Measurements from ENCODE around the gene HMGXB4. TPM values are rescaled to one million over a fixed set of nuclear protein-coding genes. Genes with fewer than 3 reads are reported as not detected.
"Not testable (repeated sequence)": the region's sequence is repeated elsewhere in the genome, so short reads cannot be mapped to it uniquely, and the experiment has no call there.

Gene HMGXB4
- total RNA-seq, 3 donors from 2014 or later (not counting 1 experiment from before 2014, with no cell fraction given) = 40.4 to 46.1 (median 40.7) TPM

DNA sequence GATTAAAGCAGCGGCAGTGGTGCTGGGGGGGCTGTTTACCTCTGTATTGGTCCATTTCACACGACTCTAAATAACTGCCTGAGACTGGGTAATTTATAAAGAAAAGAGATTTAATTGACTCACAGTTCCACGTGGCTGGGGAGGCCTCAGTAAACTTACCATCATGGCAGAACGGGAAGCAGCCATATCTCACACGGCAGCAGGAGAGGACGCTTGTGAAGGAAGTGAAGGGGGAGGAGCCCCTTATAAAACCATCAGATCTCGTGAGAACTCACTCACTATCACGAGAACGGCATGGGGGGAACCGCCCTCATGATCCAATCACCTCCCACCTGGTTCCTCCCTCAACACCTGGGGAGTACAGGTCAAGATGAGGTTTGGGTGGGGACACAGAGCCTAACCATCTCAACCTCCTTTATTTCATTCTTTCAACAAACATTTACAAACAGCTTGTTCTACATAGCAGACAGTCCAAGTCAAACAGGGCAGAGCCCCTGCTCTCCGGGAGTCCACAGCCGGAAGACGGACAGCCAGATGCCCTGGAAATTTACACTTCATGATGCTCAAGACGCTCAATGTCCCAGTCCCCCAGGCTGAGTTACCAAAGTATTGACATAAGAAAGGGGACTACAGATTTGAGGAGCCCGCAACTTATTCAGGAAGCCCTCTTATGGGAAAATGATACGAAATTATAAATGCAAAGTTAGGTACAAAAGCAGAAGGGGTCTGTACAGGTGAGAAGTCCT, 26.3 kb upstream of the HMGXB4 start:
- H3K27ac ChIP-seq (ENCODE audit: low read length) = no peak overlapping the region
- Mint-ChIP-seq H3K9me3 (no peaks in the 10 kb centered on the region), H3K36me3 (no peaks in the 10 kb centered on the region), H3K4me3 (no peak overlapping the region), H3K27ac (no peak overlapping the region), H3K4me1 (no peaks in the 10 kb centered on the region), H3K27me3 (ENCODE audit: low read depth in 2 of 2) (peaks cover 24 to 47% of the 10 kb centered on the region in 2 donors)
- H3K9me3 ChIP-seq (ENCODE audit: control insufficient read depth, insufficient read depth, low read length) = no peaks in the 10 kb centered on the region
- H3K4me3 ChIP-seq (ENCODE audit: low read length) = no peak overlapping the region
- H3K4me1 ChIP-seq (ENCODE audit: control insufficient read depth, insufficient read depth, low read length) = no peaks in the 10 kb centered on the region
- 70% methylated on average over 13 of the region's 16 CpGs for WGBS (ENCODE audit: insufficient coverage)
- TF ChIP-seq, protein P1, sequence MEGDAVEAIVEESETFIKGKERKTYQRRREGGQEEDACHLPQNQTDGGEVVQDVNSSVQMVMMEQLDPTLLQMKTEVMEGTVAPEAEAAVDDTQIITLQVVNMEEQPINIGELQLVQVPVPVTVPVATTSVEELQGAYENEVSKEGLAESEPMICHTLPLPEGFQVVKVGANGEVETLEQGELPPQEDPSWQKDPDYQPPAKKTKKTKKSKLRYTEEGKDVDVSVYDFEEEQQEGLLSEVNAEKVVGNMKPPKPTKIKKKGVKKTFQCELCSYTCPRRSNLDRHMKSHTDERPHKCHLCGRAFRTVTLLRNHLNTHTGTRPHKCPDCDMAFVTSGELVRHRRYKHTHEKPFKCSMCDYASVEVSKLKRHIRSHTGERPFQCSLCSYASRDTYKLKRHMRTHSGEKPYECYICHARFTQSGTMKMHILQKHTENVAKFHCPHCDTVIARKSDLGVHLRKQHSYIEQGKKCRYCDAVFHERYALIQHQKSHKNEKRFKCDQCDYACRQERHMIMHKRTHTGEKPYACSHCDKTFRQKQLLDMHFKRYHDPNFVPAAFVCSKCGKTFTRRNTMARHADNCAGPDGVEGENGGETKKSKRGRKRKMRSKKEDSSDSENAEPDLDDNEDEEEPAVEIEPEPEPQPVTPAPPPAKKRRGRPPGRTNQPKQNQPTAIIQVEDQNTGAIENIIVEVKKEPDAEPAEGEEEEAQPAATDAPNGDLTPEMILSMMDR (IDR thresholded peaks at IDR 0.05) = no peak
- no peak for DNase-seq
- H3K36me3 ChIP-seq (ENCODE audit: control insufficient read depth, insufficient read depth, low read length) = no peaks in the 10 kb centered on the region
- ATAC-seq = no peak
- no peaks in the 10 kb centered on the region for H3K27me3 ChIP-seq (ENCODE audit: control insufficient read depth, insufficient read depth, low read length)
- intact Hi-C loops (cut with micrococcal nuclease) = no loop called here

DNA sequence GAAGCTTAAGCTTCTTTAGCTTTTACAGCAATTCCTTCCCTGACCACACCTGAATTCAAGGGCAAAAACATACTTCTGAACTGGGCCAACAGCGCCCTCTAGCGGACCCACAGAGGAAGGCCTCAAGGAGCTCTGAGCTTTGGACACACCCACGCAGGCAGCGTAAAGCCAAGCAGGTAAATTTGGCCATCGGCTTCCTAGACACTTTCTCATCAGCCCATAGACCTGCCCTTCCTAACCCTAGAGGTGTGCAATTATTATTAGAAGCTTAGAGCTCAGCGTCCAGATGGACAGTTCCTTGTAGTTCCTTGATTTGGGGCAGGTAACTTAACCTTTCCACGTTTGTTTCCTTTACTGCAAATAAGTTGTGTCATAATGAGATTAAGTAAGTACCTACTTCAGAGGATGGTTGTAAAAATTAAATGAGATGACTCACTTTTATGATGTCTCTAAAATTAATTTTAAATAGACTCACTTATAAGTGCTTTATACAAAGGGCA, 25.7 kb upstream of the HMGXB4 start:
- H3K27me3 Mint-ChIP-seq (ENCODE audit: low read depth in 2 of 2) = peaks cover 28 to 49% of the 10 kb centered on the region in 2 donors

DNA sequence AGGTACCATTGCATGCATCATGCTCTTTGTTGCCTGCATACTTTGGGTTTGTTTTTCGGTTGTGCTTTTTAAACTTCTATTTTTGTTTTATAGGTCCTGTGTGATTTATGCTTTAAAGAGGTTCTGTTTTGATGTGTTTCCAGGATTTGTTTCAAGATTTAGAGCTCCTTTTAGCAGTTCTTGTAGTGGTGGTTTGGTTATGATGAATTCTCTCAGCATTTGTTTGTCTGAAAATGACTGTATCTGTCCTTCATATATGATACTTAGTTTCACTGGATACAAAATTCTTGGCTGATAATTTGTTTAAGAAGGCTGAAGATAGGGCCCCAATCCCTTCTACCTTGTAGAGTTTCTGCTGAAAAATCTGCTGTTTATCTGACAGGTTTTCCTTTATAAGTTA, 18.5 kb upstream of the HMGXB4 start:
- H3K27ac Mint-ChIP-seq; DNase-seq; H3K36me3 ChIP-seq (ENCODE audit: control insufficient read depth, insufficient read depth, low read length); H3K4me1 ChIP-seq (ENCODE audit: control insufficient read depth, insufficient read depth, low read length); H3K4me3 Mint-ChIP-seq; H3K4me3 ChIP-seq (ENCODE audit: low read length); H3K4me1 Mint-ChIP-seq; H3K9me3 ChIP-seq (ENCODE audit: control insufficient read depth, insufficient read depth, low read length); H3K9me3 Mint-ChIP-seq; intact Hi-C loops (cut with micrococcal nuclease); H3K27me3 ChIP-seq (ENCODE audit: control insufficient read depth, insufficient read depth, low read length); ATAC-seq; H3K36me3 Mint-ChIP-seq; H3K27ac ChIP-seq (ENCODE audit: low read length): not testable (repeated sequence)
- 67% methylated on average over 1 of the region's 1 CpG for WGBS (ENCODE audit: insufficient coverage)
- H3K27me3 Mint-ChIP-seq (ENCODE audit: low read depth in 2 of 2) = peaks cover 22 to 64% of the 10 kb centered on the region in 2 donors

More for the DNA sequence above, 25.7 kb upstream of the HMGXB4 start:
- Mint-ChIP-seq H3K4me3 (no peak overlapping the region), H3K4me1 (no peaks in the 10 kb centered on the region), H3K9me3 (no peaks in the 10 kb centered on the region), H3K36me3 (no peaks in the 10 kb centered on the region), H3K27ac (no peak overlapping the region)
- Histone ChIP-seq H3K4me1 (ENCODE audit: control insufficient read depth, insufficient read depth, low read length) (no peaks in the 10 kb centered on the region), H3K9me3 (ENCODE audit: control insufficient read depth, insufficient read depth, low read length) (no peaks in the 10 kb centered on the region), H3K36me3 (ENCODE audit: control insufficient read depth, insufficient read depth, low read length) (no peaks in the 10 kb centered on the region), H3K27me3 (ENCODE audit: control insufficient read depth, insufficient read depth, low read length) (no peaks in the 10 kb centered on the region), H3K4me3 (ENCODE audit: low read length) (no peak overlapping the region), H3K27ac (ENCODE audit: low read length) (no peak overlapping the region)
- DNase-seq (peak; percentile 41 to 86), ATAC-seq (peak in 2 of 3 donors; percentile 66 to 71)
- TF ChIP-seq, protein P1 (IDR thresholded peaks at IDR 0.05) = peak; percentile 74
- intact Hi-C loops (cut with micrococcal nuclease) = no loop called here
- 15% methylated on average over 6 of the region's 7 CpGs for WGBS (ENCODE audit: insufficient coverage)

DNA sequence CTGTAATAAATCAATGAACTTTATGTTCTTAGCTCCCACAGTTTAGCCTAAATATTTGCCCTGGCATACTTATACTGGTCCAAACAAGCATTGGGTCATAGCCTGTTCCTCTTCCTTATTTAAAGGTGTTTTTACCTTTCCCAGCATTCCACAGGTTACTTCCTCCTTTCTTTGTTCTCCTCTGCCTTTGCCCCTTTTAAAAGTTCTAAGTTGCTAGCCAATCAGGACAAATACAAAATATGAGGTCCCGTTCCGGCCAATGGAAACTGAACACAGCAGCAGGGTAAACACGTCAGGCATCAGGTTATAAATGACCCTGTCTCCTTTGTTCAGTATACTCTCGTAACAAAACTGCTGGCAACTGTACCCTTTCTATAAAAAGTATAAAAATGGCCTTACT, 12.8 kb upstream of the HMGXB4 start:
- H3K4me1 Mint-ChIP-seq = not testable (repeated sequence)

More for the DNA sequence above, 12.8 kb upstream of the HMGXB4 start:
- H3K27ac Mint-ChIP-seq; H3K36me3 Mint-ChIP-seq; ATAC-seq; intact Hi-C loops (cut with micrococcal nuclease); H3K36me3 ChIP-seq (ENCODE audit: control insufficient read depth, insufficient read depth, low read length); H3K27ac ChIP-seq (ENCODE audit: low read length); H3K4me1 ChIP-seq (ENCODE audit: control insufficient read depth, insufficient read depth, low read length); H3K4me3 ChIP-seq (ENCODE audit: low read length); H3K9me3 Mint-ChIP-seq; H3K27me3 ChIP-seq (ENCODE audit: control insufficient read depth, insufficient read depth, low read length); DNase-seq; H3K9me3 ChIP-seq (ENCODE audit: control insufficient read depth, insufficient read depth, low read length); H3K4me3 Mint-ChIP-seq: not testable (repeated sequence)
- 95% methylated on average over 4 of the region's 4 CpGs for WGBS (ENCODE audit: insufficient coverage)
- H3K27me3 Mint-ChIP-seq (ENCODE audit: low read depth in 2 of 2) = peaks cover 27 to 40% of the 10 kb centered on the region in 2 donors
